Effector memory CD4-positive, alpha-beta T cell (primary cell): Measurements from ENCODE around the gene LCP1.

ENCODE experiments used
- DNase-seq, 3 donors: peaks; one replicate each; pipeline ENCODE4 v3.0.0-alpha.2; 2020
- H3K27ac ChIP-seq: 2 replicates; pipeline ENCODE4 v1.7.0; 2013; ENCODE audit warnings: mild to moderate bottlenecking, low read length, moderate library complexity; ENCODE audit not compliant: insufficient read depth, poor library complexity, severe bottlenecking
- H3K27me3 ChIP-seq: replicated peaks from 2 replicates; pipeline ENCODE4 v1.7.0; 2013; ENCODE audit warnings: mild to moderate bottlenecking, low read length; ENCODE audit not compliant: insufficient read depth, control insufficient read depth, poor library complexity, severe bottlenecking
- H3K36me3 ChIP-seq: 2 replicates; pipeline ENCODE4 v1.7.0; 2013; ENCODE audit warnings: mild to moderate bottlenecking, low read length, moderate library complexity; ENCODE audit not compliant: control insufficient read depth, insufficient read depth
- H3K4me1 ChIP-seq: 2 replicates; pipeline ENCODE4 v1.7.0; 2013; ENCODE audit warnings: low read length, mild to moderate bottlenecking; ENCODE audit not compliant: control insufficient read depth, insufficient read depth, poor library complexity, severe bottlenecking
- H3K4me3 ChIP-seq: 2 replicates; pipeline ENCODE4 v1.7.0; 2013; ENCODE audit warnings: low read length, low read depth, mild to moderate bottlenecking; ENCODE audit not compliant: insufficient read depth, poor library complexity, severe bottlenecking
- H3K9me3 ChIP-seq: 2 replicates; pipeline ENCODE4 v1.7.0; 2013; ENCODE audit warnings: mild to moderate bottlenecking, low read length, moderate library complexity; ENCODE audit not compliant: control insufficient read depth

Gene LCP1

DNA sequence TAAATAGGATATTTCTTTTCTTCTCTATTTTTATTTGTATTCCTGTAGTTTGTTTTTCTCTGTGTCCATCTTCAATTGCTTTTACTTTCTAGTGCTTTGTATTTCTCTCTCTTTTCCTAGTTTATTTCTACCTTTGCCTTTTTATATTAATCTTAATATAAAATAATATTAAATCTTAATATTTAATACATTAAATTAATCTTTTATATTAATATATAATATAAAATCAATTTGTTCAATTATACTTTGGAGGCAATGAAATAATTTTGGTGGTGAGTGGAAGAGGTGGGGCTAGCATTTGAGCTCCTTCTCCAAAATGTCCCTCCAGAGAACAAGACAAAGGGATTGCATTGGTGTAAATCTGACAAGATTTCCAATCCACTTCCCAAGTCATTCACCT lies 70.8 kb downstream of the LCP1 start:
- no peak for DNase-seq
- H3K9me3 ChIP-seq, result no peaks in the 10 kb centered on the region
- H3K4me1 ChIP-seq, result no peaks in the 10 kb centered on the region
- no peak overlapping the region for H3K27ac ChIP-seq
- H3K36me3 ChIP-seq, result no peaks in the 10 kb centered on the region
- no peak overlapping the region for H3K4me3 ChIP-seq
- no peaks in the 10 kb centered on the region for H3K27me3 ChIP-seq

DNA sequence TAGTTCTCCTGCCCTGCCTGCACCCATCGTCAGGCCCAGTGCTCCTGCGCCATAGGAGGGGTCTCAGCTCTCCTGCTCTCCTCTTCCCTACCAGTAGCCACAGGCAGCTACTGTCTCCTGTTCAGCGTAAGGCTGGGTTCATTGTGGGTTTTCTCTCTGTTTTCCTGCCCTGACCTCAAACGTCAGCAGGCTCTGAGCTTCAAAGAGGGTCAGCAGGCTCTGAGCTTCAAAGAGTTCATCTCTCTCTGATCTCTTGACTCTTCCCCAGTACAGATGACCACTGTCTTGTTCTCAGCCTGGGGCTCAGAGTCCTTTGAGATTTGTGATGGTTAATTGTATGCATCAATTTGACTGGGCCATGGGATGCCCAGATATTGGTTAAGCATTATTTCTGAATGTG lies 72.5 kb downstream of the LCP1 start:
- no peak overlapping the region for H3K4me3 ChIP-seq
- H3K27me3 ChIP-seq, result no peaks in the 10 kb centered on the region
- H3K4me1 ChIP-seq, result no peaks in the 10 kb centered on the region
- no peak for DNase-seq
- no peaks in the 10 kb centered on the region for H3K36me3 ChIP-seq
- no peaks in the 10 kb centered on the region for H3K9me3 ChIP-seq
- no peak overlapping the region for H3K27ac ChIP-seq

DNA sequence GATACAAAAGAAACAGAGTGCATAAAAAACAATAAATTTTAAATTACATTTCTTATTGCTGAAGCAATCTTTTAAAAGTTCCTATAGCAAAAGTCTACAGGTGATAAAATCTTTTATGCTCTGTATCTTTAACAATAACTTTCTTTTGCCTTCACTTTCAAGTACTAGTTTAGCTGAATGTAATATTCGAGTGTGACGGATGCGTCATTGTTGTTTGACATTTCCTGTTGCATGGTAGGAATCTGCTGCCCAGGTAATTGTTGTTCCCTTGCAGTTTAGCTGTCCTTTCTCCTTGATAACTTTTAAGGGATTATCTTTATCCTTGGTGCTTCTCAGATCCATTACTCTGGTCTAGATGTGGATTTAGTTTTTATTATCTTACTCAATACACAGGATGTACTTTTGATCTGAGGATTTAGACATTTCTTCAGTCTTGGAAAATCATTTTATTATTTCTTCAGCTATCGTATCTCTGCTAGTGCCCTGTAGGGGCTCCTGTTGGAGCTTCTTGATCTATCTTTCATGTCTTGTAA lies 75.1 kb downstream of the LCP1 start:
- DNase-seq, result no peak
- Histone ChIP-seq H3K27me3 (no peaks in the 10 kb centered on the region), H3K4me3 (no peak overlapping the region), H3K27ac (no peak overlapping the region), H3K9me3 (no peaks in the 10 kb centered on the region), H3K4me1 (no peaks in the 10 kb centered on the region), H3K36me3 (no peaks in the 10 kb centered on the region)

DNA sequence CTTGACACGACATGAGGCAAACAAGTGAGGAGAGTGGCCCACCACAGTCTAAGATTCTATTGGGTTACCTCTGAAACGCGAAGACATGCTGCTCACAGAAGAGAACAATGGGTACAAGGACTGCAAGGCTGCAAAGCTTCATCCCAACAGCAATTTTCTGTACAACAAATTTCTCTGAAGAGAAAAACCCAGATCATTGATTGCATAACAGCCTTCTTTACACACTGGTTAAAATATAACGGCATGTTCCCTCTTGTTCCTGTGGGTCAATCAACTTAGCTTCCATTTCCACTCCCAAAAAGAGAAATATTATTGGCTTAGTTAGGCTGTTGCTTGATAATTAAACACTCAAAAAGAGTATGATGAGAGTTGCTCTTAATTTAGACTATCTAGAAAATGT lies 77.1 kb downstream of the LCP1 start, which contains the start of gene CPB2:
Gene CPB2, minus strand, starts transcription at position 166 of the 400 bp plus-strand sequence. Its CDS starts 24 bp downstream, at position 142.
- no peak within 1 kb of the TSS for H3K4me3 ChIP-seq
- H3K9me3 ChIP-seq, result no peaks in the 10 kb centered on the region
- no peak for DNase-seq
- H3K27me3 ChIP-seq, result no peaks in the 10 kb centered on the region
- H3K27ac ChIP-seq, result no peak within 1 kb of the TSS
- no peaks in the 10 kb centered on the region for H3K4me1 ChIP-seq
- H3K36me3 ChIP-seq, result no peaks in the 10 kb centered on the region

DNA sequence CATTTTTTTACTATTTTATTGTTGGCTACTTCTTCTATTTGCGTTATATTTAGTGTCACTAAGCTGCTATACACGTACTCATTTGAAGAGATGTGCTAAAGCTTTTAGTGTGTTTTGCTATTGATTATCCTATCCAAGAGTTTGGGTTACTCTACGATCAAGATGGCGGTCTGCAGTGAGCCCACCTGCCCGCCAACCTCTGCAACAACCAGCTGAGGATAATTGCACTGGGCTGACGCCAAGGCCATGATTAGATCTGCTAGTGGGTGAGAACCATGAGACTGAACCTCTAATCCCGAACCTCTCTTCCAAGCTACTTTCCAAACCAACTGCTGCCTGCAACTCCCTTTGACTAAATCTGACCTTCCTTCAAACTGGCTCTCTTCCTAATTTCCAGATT lies 78.9 kb downstream of the LCP1 start:
- Histone ChIP-seq H3K4me1 (no peaks in the 10 kb centered on the region), H3K4me3 (no peak overlapping the region), H3K36me3 (no peaks in the 10 kb centered on the region), H3K27ac (no peak overlapping the region), H3K9me3 (no peaks in the 10 kb centered on the region), H3K27me3 (no peaks in the 10 kb centered on the region)
- DNase-seq, result no peak

DNA sequence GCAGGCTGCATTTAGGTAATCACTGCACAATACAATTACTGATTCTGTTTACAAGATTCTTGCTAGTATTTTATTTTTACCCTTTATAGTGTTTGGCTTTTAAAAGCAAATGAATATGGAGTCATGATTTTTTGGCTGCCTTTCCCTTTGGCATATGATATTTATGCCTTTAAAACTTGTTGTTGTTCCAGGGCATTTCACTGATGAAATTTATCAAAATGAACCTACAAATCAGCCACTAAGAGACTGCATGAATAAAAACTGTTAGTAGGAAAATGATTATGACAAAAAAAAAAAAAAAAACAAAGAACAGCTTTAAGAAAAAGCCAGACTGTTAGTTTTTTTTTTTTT lies 79.7 kb downstream of the LCP1 start:
- H3K4me3 ChIP-seq, result no peak overlapping the region
- no peaks in the 10 kb centered on the region for H3K36me3 ChIP-seq
- no peaks in the 10 kb centered on the region for H3K9me3 ChIP-seq
- no peaks in the 10 kb centered on the region for H3K4me1 ChIP-seq
- no peaks in the 10 kb centered on the region for H3K27me3 ChIP-seq
- no peak overlapping the region for H3K27ac ChIP-seq
- DNase-seq, result no peak

DNA sequence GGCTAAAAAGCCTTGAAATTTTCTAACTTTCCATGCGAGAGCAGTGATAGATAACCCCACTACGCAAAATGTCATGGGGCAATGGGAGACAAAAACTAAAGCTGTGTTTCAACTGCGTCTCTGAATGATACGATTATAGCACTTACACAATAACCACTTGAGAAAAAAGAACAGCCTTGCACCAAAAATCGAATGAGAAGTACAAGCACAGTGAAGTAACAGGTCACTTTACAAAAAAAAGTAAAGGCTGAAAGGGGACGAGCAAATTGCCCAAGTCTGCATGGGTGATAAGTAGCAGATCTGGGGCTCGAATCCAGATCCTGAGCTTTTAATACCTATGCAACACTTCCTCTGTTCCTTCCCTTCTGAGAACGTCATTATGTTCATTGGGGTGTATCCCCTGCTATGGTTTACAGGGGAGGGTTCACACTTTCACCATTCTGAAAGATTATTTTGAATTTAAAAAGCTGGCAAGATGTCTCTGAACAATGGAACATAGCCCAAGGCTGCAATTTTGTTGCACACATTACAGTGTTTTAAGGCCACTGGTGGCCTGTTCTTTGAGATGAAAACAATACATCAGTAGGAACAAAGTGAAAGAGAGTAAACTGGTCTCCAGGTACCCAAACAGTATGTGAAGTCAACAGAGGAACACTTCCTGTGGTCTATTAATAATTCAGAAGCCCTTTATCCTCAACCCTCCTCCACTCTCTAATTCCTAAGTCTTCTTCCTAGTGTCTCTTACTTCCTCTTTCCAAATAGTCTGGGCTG lies 80.3 kb downstream of the LCP1 start:
- no peaks in the 10 kb centered on the region for H3K9me3 ChIP-seq
- no peak overlapping the region for H3K4me3 ChIP-seq
- no peaks in the 10 kb centered on the region for H3K4me1 ChIP-seq
- no peaks in the 10 kb centered on the region for H3K36me3 ChIP-seq
- no peak overlapping the region for H3K27ac ChIP-seq
- no peak for DNase-seq
- no peaks in the 10 kb centered on the region for H3K27me3 ChIP-seq

DNA sequence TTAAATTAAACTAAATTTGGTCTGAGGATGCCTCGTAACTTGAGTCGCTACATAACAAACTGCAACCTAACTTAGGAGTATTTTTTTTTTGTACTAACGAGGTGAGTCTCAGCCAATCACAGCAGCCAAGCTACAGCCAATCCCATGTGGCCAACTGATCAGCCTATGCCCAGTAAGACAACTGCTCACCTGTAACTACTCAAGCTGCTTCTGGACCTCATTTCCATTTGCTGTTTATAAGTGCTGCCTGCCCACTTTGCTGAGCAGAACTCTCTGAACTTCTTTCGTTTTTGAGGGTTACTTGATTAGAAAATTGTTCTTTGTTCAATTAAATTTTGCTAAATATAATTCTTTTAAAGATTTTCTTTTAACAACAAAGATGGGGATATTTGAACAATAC lies 81.0 kb downstream of the LCP1 start:
- no peak for DNase-seq
- Histone ChIP-seq H3K4me3 (no peak overlapping the region), H3K27me3 (no peaks in the 10 kb centered on the region), H3K4me1 (no peaks in the 10 kb centered on the region), H3K27ac (no peak overlapping the region), H3K9me3 (no peaks in the 10 kb centered on the region), H3K36me3 (no peaks in the 10 kb centered on the region)

DNA sequence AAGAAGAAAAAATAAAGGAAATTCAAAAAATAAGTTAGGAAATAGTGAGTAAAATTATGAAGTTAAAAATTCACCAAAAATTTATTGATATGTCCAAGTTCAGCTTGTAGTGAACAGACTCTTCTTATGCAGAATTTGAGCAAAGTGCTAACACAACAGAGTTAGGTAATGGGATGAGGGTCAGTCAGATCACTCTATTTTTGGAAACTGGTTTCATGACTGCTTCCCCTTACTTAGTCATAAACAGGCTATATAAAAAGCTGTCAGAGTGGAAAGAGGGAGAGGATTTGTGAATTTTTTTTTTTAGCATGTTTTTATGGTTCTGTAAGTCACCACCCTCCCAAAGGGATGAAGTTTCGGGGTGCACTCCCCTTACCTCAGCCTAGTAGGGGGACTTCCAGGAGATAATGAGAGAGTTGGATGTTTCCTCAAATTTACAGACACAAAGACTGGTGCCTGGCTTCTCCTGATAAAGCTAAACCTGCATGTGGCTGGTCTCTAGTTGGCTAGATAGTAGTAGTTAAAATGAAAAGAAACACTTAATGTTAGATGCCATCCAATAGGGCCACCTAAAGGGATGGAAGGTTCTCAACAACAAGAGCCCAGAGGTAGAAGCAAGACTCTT lies 81.7 kb downstream of the LCP1 start:
- no peaks in the 10 kb centered on the region for H3K9me3 ChIP-seq
- no peak overlapping the region for H3K27ac ChIP-seq
- no peaks in the 10 kb centered on the region for H3K36me3 ChIP-seq
- no peak for DNase-seq
- H3K27me3 ChIP-seq, result no peaks in the 10 kb centered on the region
- H3K4me1 ChIP-seq, result no peaks in the 10 kb centered on the region
- no peak overlapping the region for H3K4me3 ChIP-seq

DNA sequence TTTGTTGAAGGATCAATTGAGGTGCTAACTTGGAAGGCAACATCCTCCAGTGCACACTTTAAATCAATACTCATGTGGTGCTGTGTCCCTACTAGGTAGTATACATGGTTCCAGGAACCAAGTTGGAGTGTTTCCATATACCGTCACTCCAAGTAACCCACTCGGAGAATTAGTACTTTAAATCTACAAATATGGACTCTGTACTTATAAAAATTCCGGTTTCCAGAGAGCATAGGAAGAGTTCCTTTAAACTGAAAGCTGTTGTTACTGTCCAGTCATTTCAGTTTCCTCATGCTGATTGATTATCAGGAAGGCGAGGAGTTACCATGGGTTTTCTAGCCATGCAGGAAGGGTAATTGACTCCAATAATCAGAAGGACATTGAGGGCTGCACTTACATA lies 84.3 kb downstream of the LCP1 start:
- Histone ChIP-seq H3K9me3 (no peaks in the 10 kb centered on the region), H3K36me3 (no peaks in the 10 kb centered on the region)
- no peak for DNase-seq

More for the DNA sequence above, 84.3 kb downstream of the LCP1 start:
- no peaks in the 10 kb centered on the region for H3K4me1 ChIP-seq
- H3K27me3 ChIP-seq, result no peaks in the 10 kb centered on the region
- no peak overlapping the region for H3K4me3 ChIP-seq
- no peak overlapping the region for H3K27ac ChIP-seq
